Stimulated activated CD8-positive, alpha-beta memory T cell treated with anti-CD3 and anti-CD28 coated beads, Interleukin-15, amount 100 ng/mL, for 4 hours (primary cell): ENCODE results near the gene AMPD3.

Experiments
- DNase-seq, 2 donors: peaks; one replicate each; pipeline ENCODE4 v3.0.0-alpha.2; 2020; ENCODE audit warnings: low read depth in 2 of 2

The AMPD3 gene

GRCh38 chr11:10538924-10539323 lies 83.9 kb downstream of the AMPD3 start:
- DNase-seq = no peak

DNA sequence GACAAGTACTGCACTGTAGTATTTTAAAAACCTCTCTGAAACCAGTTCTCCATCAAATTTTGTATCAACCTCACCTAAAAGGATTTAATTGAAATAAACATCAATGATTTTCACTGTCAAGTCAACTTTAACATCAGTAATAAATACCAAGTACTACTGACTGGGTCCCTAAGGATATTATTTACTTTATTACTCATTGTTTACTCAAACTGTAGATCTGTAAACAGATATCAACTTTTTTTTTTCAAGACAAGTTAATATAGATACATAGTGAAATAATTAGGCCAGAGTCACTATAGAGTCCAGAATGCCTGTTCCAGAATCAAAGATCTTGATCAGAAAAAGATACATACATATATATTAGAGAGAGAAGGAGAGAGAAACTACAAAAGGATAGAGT lies 84.3 kb downstream of the AMPD3 start:
- DNase-seq = no peak

GRCh38 chr11:10540546-10540914 lies 85.5 kb downstream of the AMPD3 start:
- no peak for DNase-seq

DNA sequence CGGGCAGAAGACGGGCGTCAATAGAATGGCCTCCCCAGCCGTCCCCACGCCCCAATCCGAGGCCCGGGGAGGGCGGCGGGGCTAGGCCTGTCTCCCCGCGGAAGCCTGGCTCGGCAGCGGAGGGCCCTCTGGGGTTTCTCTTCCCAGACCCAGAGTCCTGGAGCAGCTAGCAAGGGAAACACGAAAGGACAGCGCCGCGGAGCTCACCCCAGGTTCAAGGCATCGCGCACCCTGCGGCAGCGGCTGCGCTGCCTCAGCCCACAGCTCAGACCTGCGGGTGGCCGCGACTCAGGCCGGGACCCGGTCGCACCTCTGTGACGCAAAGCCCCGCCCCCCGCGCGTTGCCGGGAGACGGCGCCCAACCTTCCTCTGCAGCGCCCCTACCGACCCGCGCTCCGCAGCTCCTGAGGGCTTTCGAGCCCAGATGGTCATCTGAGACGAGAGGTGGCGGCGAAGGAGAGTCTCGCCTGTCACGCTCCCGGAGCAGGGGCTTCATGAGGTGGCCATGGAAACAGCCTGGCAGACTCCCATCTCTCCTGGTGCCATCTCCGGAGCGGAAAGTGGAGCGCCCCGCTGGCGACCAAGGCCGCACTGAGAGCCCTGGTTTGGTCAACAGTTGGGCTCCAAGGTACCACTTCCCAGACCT lies 86.0 kb downstream of the AMPD3 start, which contains the start of gene RNF141:
RNF141 (minus strand) TSS at position 273 of the 646 bp plus-strand sequence. CDS start 7,029 bp downstream, outside the sequence.
- peak; percentile 87 to 88 for DNase-seq

DNA sequence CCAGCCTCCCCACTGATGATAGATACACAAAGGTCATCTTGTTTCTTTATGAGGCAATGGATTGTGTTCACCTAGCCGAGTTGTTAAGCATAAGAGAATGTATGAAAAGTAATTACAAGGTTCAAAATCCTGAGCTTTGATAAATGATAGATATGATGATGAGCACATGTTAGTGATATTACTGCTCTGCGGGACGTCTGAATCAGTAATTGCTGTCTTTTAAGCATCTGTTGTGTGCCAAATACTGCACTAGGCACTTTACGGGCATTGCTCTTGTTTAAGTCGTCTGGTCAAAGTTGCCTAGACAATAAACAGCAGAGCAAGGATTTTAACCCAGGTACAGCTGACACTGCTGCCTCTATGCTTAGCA lies 86.5 kb downstream of the AMPD3 start:
- DNase-seq = no peak

DNA sequence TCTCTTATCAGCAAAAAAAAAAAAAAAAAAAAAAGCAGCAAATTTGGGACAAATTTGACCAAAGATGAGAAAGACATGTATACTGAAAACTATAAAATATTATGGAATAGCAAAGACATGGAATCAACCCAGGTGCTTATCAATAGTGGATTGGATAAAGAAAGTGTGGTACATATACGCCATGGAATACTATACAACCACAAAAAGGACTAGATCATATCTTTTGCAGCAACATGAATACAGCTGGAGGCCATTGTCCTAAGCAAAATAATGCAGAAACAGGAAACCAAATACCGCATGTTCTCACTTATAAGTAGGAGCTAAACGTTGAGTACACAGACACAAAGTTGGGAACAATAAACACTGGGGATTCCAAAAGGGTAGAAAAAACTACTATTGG lies 87.7 kb downstream of the AMPD3 start:
- DNase-seq = no peak

GRCh38 chr11:10543782-10544181 lies 88.7 kb downstream of the AMPD3 start:
- DNase-seq = no peak

GRCh38 chr11:10544491-10545465 lies 89.7 kb downstream of the AMPD3 start:
- DNase-seq = no peak

GRCh38 chr11:10550503-10551289 lies 95.6 kb downstream of the AMPD3 start:
- no peak for DNase-seq

DNA sequence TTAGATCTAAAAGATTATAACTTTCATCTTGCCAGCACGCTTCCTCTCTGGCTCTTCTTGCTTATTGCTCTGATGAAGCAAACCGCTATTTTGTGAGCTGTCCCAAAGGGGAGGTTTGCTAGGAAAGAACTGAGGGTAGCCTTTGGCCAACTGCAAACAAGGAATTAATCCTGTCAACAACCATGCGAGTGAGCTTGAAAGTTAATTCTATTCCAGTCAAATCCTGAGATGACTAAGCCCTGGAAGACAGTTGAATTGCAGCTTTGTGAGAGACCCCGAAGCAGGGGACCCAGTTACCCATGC lies 96.2 kb downstream of the AMPD3 start:
- no peak for DNase-seq

GRCh38 chr11:10551845-10552352 lies 96.8 kb downstream of the AMPD3 start:
- no peak for DNase-seq

DNA sequence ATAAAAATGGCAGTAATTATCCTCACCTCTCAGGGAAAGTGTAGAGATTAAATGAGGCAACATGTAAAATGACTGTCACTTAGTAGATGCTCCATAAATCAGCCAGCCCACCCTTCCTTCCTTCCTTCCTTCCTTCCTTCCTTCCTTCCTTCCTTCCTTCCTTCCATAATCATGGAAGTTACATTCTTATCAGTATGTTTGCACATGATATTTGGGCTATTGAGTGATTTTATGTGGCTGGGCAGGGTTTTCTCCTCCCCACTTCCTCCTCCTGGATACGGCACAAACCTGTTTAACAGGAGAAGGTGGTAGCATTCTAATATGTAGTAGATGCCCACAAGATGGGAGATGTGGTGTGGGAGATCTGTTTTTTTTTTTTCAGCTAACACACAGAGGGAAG lies 101.5 kb downstream of the AMPD3 start:
- no peak for DNase-seq
